Lower lobe of right lung (tissue), 2 donors: ENCODE results near the gene DENND4A. TPM values are rescaled to one million over a fixed set of nuclear protein-coding genes. Genes with fewer than 3 reads are reported as not detected.

ENCODE experiments used
- ATAC-seq, 2 donors: fragments of 200-7000 bp; cut with Tn5 transposase; one replicate each; pipeline ENCODE4 v1.9.1; 2020 to 2022; ENCODE audit warnings: mild to moderate bottlenecking in 2 of 2, moderate library complexity in 2 of 2
- DNase-seq: peaks from one replicate; pipeline ENCODE4 v3.0.0-alpha.2; 2020
- H3K27ac ChIP-seq: fragments of 200-600 bp; one replicate; pipeline ENCODE4 v1.8.0; 2022
- H3K27me3 ChIP-seq: fragments of 200-600 bp; one replicate; pipeline ENCODE4 v1.8.0; 2022; ENCODE audit warnings: low read depth
- H3K36me3 ChIP-seq: fragments of 200-600 bp; one replicate; pipeline ENCODE4 v1.8.0; 2022; ENCODE audit warnings: mild to moderate bottlenecking
- H3K4me1 ChIP-seq: fragments of 200-600 bp; one replicate; pipeline ENCODE4 v1.8.0; 2022
- H3K4me3 ChIP-seq: fragments of 200-600 bp; one replicate; pipeline ENCODE4 v1.8.0; 2022; ENCODE audit warnings: mild to moderate bottlenecking
- H3K9me3 ChIP-seq: fragments of 200-600 bp; one replicate; pipeline ENCODE4 v1.8.0; 2022
- CTCF ChIP-seq: fragments of 200-600 bp; IDR thresholded peaks from one replicate; pipeline ENCODE4 v1.8.0; 2022; ENCODE audit warnings: antibody characterized with exemption, mild to moderate bottlenecking
- intact Hi-C: fragments of 100-400 bp; cut with DNase I; formaldehyde crosslinking; loops from one replicate; pipeline ENCODE4 v1.11.0; 2022
- total RNA-seq: library from RNA; stranded (reverse); fragmentation: NEBNext Ultra II Directional; extraction: Animal tissue kit (Norgen Biotek cat#: 25700); gene quantifications from one replicate; pipeline ENCODE4 v1.2.1, GENCODE V29; 2021
- donor health status: DM: no; HTN: yes; CAD: no; lungs with severe emphysema.

Gene DENND4A
- total RNA-seq, 1 donor from 2014 or later: 34.6 TPM

GRCh38 chr15:65806397-65806796 lies 14.3 kb upstream of the DENND4A start:
- H3K4me3 ChIP-seq: no peak overlapping the region

GRCh38 chr15:65805019-65805745 lies 13.1 kb upstream of the DENND4A start:
- H3K9me3 ChIP-seq: no peaks in the 10 kb centered on the region
- no peak for DNase-seq
- H3K27ac ChIP-seq: peak overlapping the region; percentile 44
- H3K36me3 ChIP-seq: no peaks in the 10 kb centered on the region
- ATAC-seq: peak; percentile 63 to 69
- intact Hi-C loops: no loop called here
- TF ChIP-seq CTCF: no peak
- H3K27me3 ChIP-seq: no peaks in the 10 kb centered on the region
- peaks cover 25% of the 10 kb centered on the region for H3K4me1 ChIP-seq
- no peak overlapping the region for H3K4me3 ChIP-seq

More at GRCh38 chr15:65806397-65806796, 14.3 kb upstream of the DENND4A start:
- no peak for DNase-seq
- Histone ChIP-seq H3K27me3 (no peaks in the 10 kb centered on the region), H3K27ac (no peak overlapping the region), H3K4me1 (peaks cover 25% of the 10 kb centered on the region), H3K36me3 (no peaks in the 10 kb centered on the region), H3K9me3 (no peaks in the 10 kb centered on the region)
- ATAC-seq: no peak
- no peak for TF ChIP-seq CTCF
- intact Hi-C loops: no loop called here

- intact Hi-C loops: no loop called here
- peak overlapping the region; percentile 44 for H3K27ac ChIP-seq
- DNase-seq (no peak), ATAC-seq (peak; percentile 68 to 74)
- H3K9me3 ChIP-seq: no peaks in the 10 kb centered on the region
- no peaks in the 10 kb centered on the region for H3K27me3 ChIP-seq
- no peak overlapping the region for H3K4me3 ChIP-seq
- no peaks in the 10 kb centered on the region for H3K36me3 ChIP-seq
- H3K4me1 ChIP-seq: peaks cover 25% of the 10 kb centered on the region
- no peak for TF ChIP-seq CTCF
These were observed 12.3 kb upstream of the DENND4A start for GRCh38 chr15:65804252-65804931.

GRCh38 chr15:65801229-65801805 lies 9.2 kb upstream of the DENND4A start:
- no peaks in the 10 kb centered on the region for H3K36me3 ChIP-seq
- TF ChIP-seq CTCF: no peak
- intact Hi-C loops: no loop called here
- no peak overlapping the region for H3K27ac ChIP-seq
- DNase-seq: no peak
- no peak for ATAC-seq
- peaks cover 24% of the 10 kb centered on the region for H3K4me1 ChIP-seq
- no peak overlapping the region for H3K4me3 ChIP-seq
- H3K9me3 ChIP-seq: no peaks in the 10 kb centered on the region
- no peaks in the 10 kb centered on the region for H3K27me3 ChIP-seq

GRCh38 chr15:65796610-65797078 lies 4.6 kb upstream of the DENND4A start:
- no peak for TF ChIP-seq CTCF
- DNase-seq: no peak
- intact Hi-C loops: no loop called here

More at GRCh38 chr15:65796610-65797078, 4.6 kb upstream of the DENND4A start:
- H3K4me1 ChIP-seq: peaks cover 16% of the 10 kb centered on the region
- H3K9me3 ChIP-seq: no peaks in the 10 kb centered on the region
- no peak overlapping the region for H3K4me3 ChIP-seq
- no peak overlapping the region for H3K27ac ChIP-seq
- ATAC-seq: no peak
- no peaks in the 10 kb centered on the region for H3K27me3 ChIP-seq
- H3K36me3 ChIP-seq: no peaks in the 10 kb centered on the region
